ENCODE measurements around the gene MAGI1. TPM values are rescaled to one million over a fixed set of nuclear protein-coding genes. Genes with fewer than 3 reads are reported as not detected.
"Not testable (repeated sequence)": the region's sequence is repeated elsewhere in the genome, so short reads cannot be mapped to it uniquely, and the experiment has no call there.

MAGI1 gene
- total RNA-seq, 1 donor from 2014 or later, result not detected

DNA sequence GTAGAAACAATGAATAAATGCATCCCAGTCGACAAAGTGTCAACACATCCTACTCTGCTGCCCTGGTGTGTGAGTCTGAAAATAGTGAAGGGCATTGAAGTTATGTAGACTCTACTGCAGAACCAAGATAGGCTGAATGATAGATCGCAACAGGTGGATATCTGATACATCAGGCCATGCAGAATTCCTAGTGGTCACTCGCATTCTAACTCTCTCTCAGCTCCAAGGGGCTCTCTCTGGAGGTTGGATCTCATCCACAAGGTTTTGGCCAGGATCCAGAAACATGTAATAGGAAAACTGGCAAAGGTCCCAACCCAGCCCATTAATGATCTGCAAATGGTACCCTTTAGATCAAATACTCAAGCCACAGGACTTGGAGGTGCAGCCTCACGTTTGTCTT, 514.1 kb downstream of the MAGI1 start:
- Mint-ChIP-seq H3K27me3 (no peaks in the 10 kb centered on the region), H3K9me3 (no peaks in the 10 kb centered on the region), H3K4me1 (no peaks in the 10 kb centered on the region), H3K4me3 (no peak overlapping the region), H3K27ac (no peak overlapping the region), H3K36me3 (ENCODE audit: low read depth) (no peaks in the 10 kb centered on the region)
- CTCF ChIA-PET, result no interaction called here
- intact Hi-C loops (cut with micrococcal nuclease), result no loop called here
- TF ChIP-seq, protein P1, sequence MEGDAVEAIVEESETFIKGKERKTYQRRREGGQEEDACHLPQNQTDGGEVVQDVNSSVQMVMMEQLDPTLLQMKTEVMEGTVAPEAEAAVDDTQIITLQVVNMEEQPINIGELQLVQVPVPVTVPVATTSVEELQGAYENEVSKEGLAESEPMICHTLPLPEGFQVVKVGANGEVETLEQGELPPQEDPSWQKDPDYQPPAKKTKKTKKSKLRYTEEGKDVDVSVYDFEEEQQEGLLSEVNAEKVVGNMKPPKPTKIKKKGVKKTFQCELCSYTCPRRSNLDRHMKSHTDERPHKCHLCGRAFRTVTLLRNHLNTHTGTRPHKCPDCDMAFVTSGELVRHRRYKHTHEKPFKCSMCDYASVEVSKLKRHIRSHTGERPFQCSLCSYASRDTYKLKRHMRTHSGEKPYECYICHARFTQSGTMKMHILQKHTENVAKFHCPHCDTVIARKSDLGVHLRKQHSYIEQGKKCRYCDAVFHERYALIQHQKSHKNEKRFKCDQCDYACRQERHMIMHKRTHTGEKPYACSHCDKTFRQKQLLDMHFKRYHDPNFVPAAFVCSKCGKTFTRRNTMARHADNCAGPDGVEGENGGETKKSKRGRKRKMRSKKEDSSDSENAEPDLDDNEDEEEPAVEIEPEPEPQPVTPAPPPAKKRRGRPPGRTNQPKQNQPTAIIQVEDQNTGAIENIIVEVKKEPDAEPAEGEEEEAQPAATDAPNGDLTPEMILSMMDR (IDR thresholded peaks at IDR 0.05), result no peak
- POLR2A ChIA-PET, result no interaction called here
- DNase-seq, result no peak
- no peak for ATAC-seq (ENCODE audit: low read depth)

DNA sequence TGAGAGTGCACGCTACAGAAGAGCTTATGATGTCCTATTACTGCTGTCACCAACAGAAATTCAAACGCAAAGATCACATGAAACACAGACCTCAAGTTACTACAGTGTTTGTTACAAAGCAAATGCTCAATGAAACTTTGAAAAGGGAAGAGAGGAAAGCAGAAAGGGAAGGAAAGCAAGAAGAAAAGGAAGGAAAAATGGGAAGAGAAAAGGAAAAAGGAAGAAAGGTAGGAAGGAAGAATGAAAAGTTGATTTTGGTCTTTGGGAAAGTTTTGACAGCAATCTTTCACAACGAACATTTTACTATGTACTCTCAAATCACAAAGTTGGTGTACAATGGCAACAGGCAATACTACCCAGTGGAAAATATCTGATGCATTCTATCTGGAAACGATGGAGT, 514.8 kb downstream of the MAGI1 start:
- Mint-ChIP-seq H3K36me3 (ENCODE audit: low read depth) (no peaks in the 10 kb centered on the region), H3K4me1 (no peaks in the 10 kb centered on the region), H3K27me3 (no peaks in the 10 kb centered on the region), H3K9me3 (peaks cover 2% of the 10 kb centered on the region), H3K4me3 (no peak overlapping the region), H3K27ac (no peak overlapping the region)
- ChIA-PET CTCF (no interaction called here), POLR2A (no interaction called here)
- DNase-seq (no peak), ATAC-seq (ENCODE audit: low read depth) (no peak)
- TF ChIP-seq, protein P1 (IDR thresholded peaks at IDR 0.05), result no peak
- intact Hi-C loops (cut with micrococcal nuclease), result no loop called here

DNA sequence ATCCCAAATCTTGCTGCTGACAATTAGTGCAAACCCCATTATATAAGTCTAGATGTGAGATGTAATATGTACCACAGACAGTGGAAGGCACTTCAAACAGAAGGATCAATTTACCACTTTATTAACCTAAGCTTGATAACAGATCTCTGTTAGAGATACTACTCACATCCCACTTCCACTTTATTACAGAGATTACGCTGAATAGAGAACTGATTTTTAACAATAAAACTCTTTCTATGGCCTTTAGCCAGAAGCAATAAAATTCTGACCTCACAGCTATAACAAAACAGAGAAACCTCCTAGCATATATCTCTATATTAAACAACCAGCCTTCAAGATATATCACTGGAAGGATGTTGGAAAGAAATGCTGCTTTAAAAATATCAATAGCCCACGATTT, 517.7 kb downstream of the MAGI1 start:
- CTCF ChIA-PET, result no interaction called here
- no peaks in the 10 kb centered on the region for H3K36me3 Mint-ChIP-seq (ENCODE audit: low read depth)

DNA sequence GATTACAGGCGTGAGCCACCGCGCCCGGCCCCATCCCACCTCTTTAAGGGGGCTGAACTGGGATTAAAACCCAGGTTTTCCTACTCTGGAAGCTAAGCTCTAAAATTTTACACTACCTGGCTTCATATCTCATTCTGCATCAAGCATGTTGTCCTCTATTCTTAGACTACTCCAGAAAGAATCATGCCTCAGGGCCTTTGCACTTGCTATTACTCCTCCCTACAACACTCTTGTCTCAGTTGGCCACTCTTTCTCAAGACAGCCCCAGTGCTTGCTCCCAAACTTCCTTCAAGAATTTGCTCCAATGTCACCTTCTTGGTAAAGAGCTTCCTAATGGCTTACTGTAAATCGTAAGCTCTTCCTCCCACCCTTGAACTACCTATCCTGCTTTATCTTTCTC, 521.7 kb downstream of the MAGI1 start:
- Mint-ChIP-seq H3K9me3 (peaks cover 13% of the 10 kb centered on the region), H3K27me3 (no peaks in the 10 kb centered on the region), H3K27ac (no peak overlapping the region), H3K4me1 (no peaks in the 10 kb centered on the region), H3K4me3 (no peak overlapping the region), H3K36me3 (ENCODE audit: low read depth) (no peaks in the 10 kb centered on the region)
- ATAC-seq (ENCODE audit: low read depth), result no peak
- no peak for DNase-seq
- TF ChIP-seq, protein P1 (IDR thresholded peaks at IDR 0.05), result no peak
- POLR2A ChIA-PET, result no interaction called here
- intact Hi-C loops (cut with micrococcal nuclease), result no loop called here
- CTCF ChIA-PET, result no interaction called here

More for the DNA sequence above, 517.7 kb downstream of the MAGI1 start:
- TF ChIP-seq, protein P1 (IDR thresholded peaks at IDR 0.05), result no peak
- ATAC-seq (ENCODE audit: low read depth), result no peak
- H3K4me1 Mint-ChIP-seq, result no peaks in the 10 kb centered on the region
- intact Hi-C loops (cut with micrococcal nuclease), result no loop called here
- H3K9me3 Mint-ChIP-seq, result peaks cover 10% of the 10 kb centered on the region
- H3K27me3 Mint-ChIP-seq, result no peaks in the 10 kb centered on the region
- H3K27ac Mint-ChIP-seq, result no peak overlapping the region
- no peak for DNase-seq
- POLR2A ChIA-PET, result no interaction called here
- H3K4me3 Mint-ChIP-seq, result no peak overlapping the region

DNA sequence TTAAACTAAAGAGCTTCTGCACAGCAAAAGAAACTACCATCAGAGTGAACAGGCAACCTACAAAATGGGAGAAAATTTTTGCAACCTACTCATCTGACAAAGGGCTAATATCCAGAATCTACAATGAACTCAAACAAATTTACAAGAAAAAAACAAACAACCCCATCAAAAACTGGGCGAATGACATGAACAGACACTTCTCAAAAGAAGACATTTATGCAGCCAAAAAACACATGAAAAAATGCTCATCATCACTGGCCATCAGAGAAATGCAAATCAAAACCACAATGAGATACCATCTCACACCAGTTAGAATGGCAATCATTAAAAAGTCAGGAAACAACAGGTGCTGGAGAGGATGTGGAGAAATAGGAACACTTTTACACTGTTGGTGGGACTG, 524.4 kb downstream of the MAGI1 start:
- CTCF ChIA-PET; ATAC-seq (ENCODE audit: low read depth); DNase-seq; intact Hi-C loops (cut with micrococcal nuclease); H3K27me3 Mint-ChIP-seq; H3K27ac Mint-ChIP-seq; POLR2A ChIA-PET; H3K4me1 Mint-ChIP-seq; H3K4me3 Mint-ChIP-seq; H3K36me3 Mint-ChIP-seq (ENCODE audit: low read depth): not testable (repeated sequence)
- H3K9me3 Mint-ChIP-seq, result peaks cover 13% of the 10 kb centered on the region

GRCh38 chr3:65509423-65509794, 529.3 kb downstream of the MAGI1 start:
- DNase-seq; H3K4me3 Mint-ChIP-seq; CTCF ChIA-PET; H3K9me3 Mint-ChIP-seq; intact Hi-C loops (cut with micrococcal nuclease); H3K27ac Mint-ChIP-seq; ATAC-seq (ENCODE audit: low read depth); H3K36me3 Mint-ChIP-seq (ENCODE audit: low read depth); H3K27me3 Mint-ChIP-seq; POLR2A ChIA-PET; H3K4me1 Mint-ChIP-seq: not testable (repeated sequence)

All from activated B cell treated with CpG ODN at 0.5 μM for 24 hours (primary cell).